Osteocyte (in vitro differentiated cells): ENCODE data around the gene GPR85. TPM values are rescaled to one million over a fixed set of nuclear protein-coding genes. Genes with fewer than 3 reads are reported as not detected.

Experiments
- DNase-seq: peaks from one replicate; pipeline ENCODE4 v3.0.0; 2021; ENCODE audit warnings: mixed read lengths; ENCODE audit not compliant: unreplicated experiment; ENCODE audit errors: extremely low spot score
- H3K27ac Mint-ChIP-seq: one replicate; pipeline ENCODE4 v1.8.0; 2021; ENCODE audit warnings: mild to moderate bottlenecking, mixed read lengths; ENCODE audit not compliant: unreplicated experiment
- H3K27me3 Mint-ChIP-seq: one replicate; pipeline ENCODE4 v1.8.0; 2021; ENCODE audit warnings: mixed read lengths; ENCODE audit not compliant: unreplicated experiment
- H3K36me3 Mint-ChIP-seq: one replicate; pipeline ENCODE4 v1.8.0; 2021; ENCODE audit warnings: mixed read lengths; ENCODE audit not compliant: unreplicated experiment
- H3K4me1 Mint-ChIP-seq: one replicate; pipeline ENCODE4 v1.8.0; 2021; ENCODE audit warnings: mixed read lengths; ENCODE audit not compliant: unreplicated experiment
- H3K4me3 Mint-ChIP-seq: one replicate; pipeline ENCODE4 v1.8.0; 2021; ENCODE audit warnings: mild to moderate bottlenecking, moderate library complexity, mixed read lengths; ENCODE audit not compliant: unreplicated experiment
- H3K9me3 Mint-ChIP-seq: one replicate; pipeline ENCODE4 v1.8.0; 2021; ENCODE audit warnings: mixed read lengths; ENCODE audit not compliant: unreplicated experiment
- CTCF ChIP-seq: fragments of 200-600 bp; sonication (generic); IDR thresholded peaks from 2 replicates; pipeline ENCODE4 v1.5.0; 2021; ENCODE audit warnings: antibody characterized with exemption, mild to moderate bottlenecking, moderate library complexity
- total RNA-seq: library from RNA; stranded (reverse); gene quantifications from 2 replicates; pipeline ENCODE4 v1.2.1, GENCODE V29; 2021

The GPR85 gene
- total RNA-seq, 1 donor from 2014 or later: not detected

GRCh38 chr7:113083816-113084495 lies 2.7 kb downstream of the GPR85 start:
- Mint-ChIP-seq H3K4me1 (peaks cover 2% of the 10 kb centered on the region), H3K4me3 (no peak overlapping the region), H3K27ac (no peak overlapping the region), H3K27me3 (peaks cover 68% of the 10 kb centered on the region), H3K9me3 (no peaks in the 10 kb centered on the region), H3K36me3 (no peaks in the 10 kb centered on the region)
- no peak for DNase-seq
- no peak for TF ChIP-seq CTCF

DNA sequence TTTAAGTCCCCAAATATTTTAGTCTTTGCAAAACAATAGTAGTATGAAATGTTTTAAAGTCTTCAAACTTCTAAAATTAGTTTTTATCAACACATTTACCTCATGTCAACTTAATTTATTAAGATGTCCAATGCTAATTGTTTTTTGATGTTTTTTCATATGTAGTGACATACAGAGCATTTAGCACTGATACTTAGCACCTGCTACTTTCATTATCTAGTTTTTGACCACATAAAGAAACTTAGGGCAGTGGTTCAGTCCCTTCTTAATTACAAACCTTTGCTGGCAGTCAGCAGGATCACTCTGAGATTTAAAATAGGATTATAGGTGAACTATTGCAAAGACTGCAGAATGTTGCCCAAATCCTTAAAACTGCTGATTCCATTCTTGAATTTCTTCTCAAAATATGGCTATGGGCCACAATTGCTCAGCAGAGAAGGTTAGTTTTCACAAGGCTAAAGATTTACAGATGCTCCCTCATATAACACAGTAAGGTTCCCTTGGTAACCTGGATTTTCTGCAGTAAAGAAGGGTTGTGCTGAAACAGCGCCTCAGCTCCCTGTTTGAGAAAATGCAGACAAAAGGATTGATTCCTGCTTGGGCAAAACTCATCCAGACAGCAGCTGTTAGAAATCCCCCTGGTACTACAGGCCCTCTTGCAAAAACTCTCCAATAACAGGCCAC lies 3.4 kb downstream of the GPR85 start:
- H3K36me3 Mint-ChIP-seq: no peaks in the 10 kb centered on the region
- no peak overlapping the region for H3K27ac Mint-ChIP-seq
- no peaks in the 10 kb centered on the region for H3K9me3 Mint-ChIP-seq
- TF ChIP-seq CTCF: no peak
- no peak overlapping the region for H3K4me3 Mint-ChIP-seq
- peaks cover 68% of the 10 kb centered on the region for H3K27me3 Mint-ChIP-seq
- no peak for DNase-seq
- peaks cover 2% of the 10 kb centered on the region for H3K4me1 Mint-ChIP-seq

DNA sequence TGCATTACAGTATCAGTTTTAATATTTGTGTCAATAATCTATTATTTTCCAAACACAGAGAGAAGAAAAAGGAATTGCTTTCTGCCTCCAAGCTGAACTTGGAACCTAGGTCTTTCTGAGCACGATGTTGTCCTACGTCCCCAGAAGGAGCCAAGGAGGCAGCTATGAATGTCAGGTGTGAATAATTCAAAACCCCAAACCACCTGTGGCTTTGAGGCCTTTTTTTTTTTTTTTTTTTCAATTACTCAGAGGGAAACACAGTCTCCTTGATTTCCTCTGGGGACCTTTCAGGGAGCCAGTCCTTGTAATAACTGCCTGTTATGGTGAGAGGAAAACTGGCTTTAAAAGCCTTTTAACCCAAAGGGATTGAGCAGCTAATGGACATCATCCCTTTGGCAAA lies 8.3 kb downstream of the GPR85 start:
- H3K27ac Mint-ChIP-seq: no peak overlapping the region
- H3K4me1 Mint-ChIP-seq: no peaks in the 10 kb centered on the region
- no peak for DNase-seq
- H3K4me3 Mint-ChIP-seq: no peak overlapping the region
- TF ChIP-seq CTCF: no peak
- no peaks in the 10 kb centered on the region for H3K9me3 Mint-ChIP-seq
- H3K36me3 Mint-ChIP-seq: no peaks in the 10 kb centered on the region
- peaks cover 55% of the 10 kb centered on the region for H3K27me3 Mint-ChIP-seq

DNA sequence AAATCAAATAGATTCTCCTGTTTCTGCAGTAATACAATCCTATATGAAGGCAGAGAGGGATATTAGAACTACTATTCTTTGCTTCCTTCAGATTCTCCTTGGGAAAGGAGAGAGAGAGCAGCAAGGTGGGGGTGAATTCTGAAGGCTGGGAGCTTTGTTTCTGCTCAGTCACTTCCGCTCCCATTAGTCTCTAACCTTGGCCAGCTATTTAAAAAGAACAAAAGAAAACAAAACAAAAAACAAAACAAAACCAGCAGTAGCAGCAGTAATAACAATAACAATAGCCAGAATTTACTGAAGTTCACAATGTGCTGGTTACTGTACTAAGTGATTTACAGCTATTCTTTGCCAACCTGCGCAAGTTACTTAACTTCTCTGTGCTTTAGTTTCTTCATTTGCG lies 9.9 kb downstream of the GPR85 start:
- no peak for DNase-seq
- no peak overlapping the region for H3K27ac Mint-ChIP-seq
- no peaks in the 10 kb centered on the region for H3K9me3 Mint-ChIP-seq
- H3K36me3 Mint-ChIP-seq: no peaks in the 10 kb centered on the region
- no peaks in the 10 kb centered on the region for H3K4me1 Mint-ChIP-seq
- no peak for TF ChIP-seq CTCF
- H3K27me3 Mint-ChIP-seq: peaks cover 46% of the 10 kb centered on the region
- H3K4me3 Mint-ChIP-seq: no peak overlapping the region

GRCh38 chr7:113071465-113071864 lies 15.2 kb downstream of the GPR85 start:
- H3K4me3 Mint-ChIP-seq: no peak overlapping the region
- no peaks in the 10 kb centered on the region for H3K9me3 Mint-ChIP-seq
- H3K27ac Mint-ChIP-seq: no peak overlapping the region
- no peak for TF ChIP-seq CTCF
- H3K36me3 Mint-ChIP-seq: no peaks in the 10 kb centered on the region
- H3K27me3 Mint-ChIP-seq: peaks cover 33% of the 10 kb centered on the region
- no peak for DNase-seq
- no peaks in the 10 kb centered on the region for H3K4me1 Mint-ChIP-seq
